ENCODE measurements around the gene PAK4.
"Not testable (repeated sequence)": the region's sequence is repeated elsewhere in the genome, so short reads cannot be mapped to it uniquely, and the experiment has no call there.

The PAK4 gene

GRCh38 chr19:39125554-39126311 is at the start of gene PAK4:
PAK4 (plus strand) TSS chr19:39125786; CDS start chr19:39169554, 43,768 bp downstream.
- peak; percentile 98 to 99 for DNase-seq
- no peak for TF ChIP-seq GATA1 (IDR thresholded peaks at IDR 0.05; ENCODE audit: low read depth, low read length)
- peak; percentile 55 for TF ChIP-seq POLR2A (IDR thresholded peaks at IDR 0.05; ENCODE audit: low read length)

DNA sequence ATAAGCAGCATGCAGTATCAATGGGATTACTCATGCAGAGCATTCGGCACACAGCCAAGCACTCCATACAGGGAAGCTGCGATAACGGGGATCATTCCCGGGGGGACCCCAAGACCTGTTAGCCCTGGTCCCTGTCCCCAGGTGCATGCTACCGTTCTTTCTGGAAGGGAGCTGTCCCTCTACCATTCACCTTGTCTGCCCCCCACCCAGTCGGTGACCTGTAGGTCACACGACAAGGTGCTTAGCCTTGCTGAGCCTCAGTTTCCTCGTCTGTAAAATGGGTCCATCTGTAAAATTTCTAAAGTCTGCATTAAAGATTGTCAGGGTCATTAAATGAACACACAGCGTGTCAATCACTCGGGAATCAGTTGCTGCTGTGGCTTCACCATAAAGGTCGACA is 48.3 kb upstream of the PAK4 start:
- TF ChIP-seq GATA1 (IDR thresholded peaks at IDR 0.05; ENCODE audit: low read depth, low read length): no peak
- no peak for TF ChIP-seq POLR2A (IDR thresholded peaks at IDR 0.05; ENCODE audit: low read length)
- no peak for DNase-seq

- TF ChIP-seq GATA1 (IDR thresholded peaks at IDR 0.05; ENCODE audit: low read depth, low read length): no peak
- TF ChIP-seq POLR2A (IDR thresholded peaks at IDR 0.05; ENCODE audit: low read length): no peak
- DNase-seq: no peak
Observed at GRCh38 chr19:39078436-39079200, 47.0 kb upstream of the PAK4 start.

DNA sequence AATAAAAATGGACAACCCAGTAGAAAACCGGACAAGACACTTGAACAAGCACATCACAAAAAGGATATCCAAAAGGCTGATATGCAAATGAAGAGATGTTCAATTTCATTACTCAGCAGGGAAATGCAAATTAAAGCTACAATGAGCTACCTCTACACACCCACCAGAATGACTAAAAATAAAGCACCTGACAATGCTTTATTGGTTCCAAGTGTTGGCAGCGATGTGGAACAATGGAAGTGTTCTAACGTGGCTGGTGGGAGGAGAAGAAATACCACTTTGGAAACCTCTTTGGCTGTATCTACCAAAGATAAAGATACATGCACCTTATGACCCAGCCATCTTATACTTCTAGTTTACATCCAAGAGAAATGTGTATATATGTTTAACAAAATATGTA is 45.2 kb upstream of the PAK4 start:
- no peak for DNase-seq
- no peak for TF ChIP-seq GATA1 (IDR thresholded peaks at IDR 0.05; ENCODE audit: low read depth, low read length)
- no peak for TF ChIP-seq POLR2A (IDR thresholded peaks at IDR 0.05; ENCODE audit: low read length)

- TF ChIP-seq POLR2A (IDR thresholded peaks at IDR 0.05; ENCODE audit: low read length) (no peak), GATA1 (IDR thresholded peaks at IDR 0.05; ENCODE audit: low read depth, low read length) (no peak)
Observed at GRCh38 chr19:39082167-39082566, 43.4 kb upstream of the PAK4 start.

DNA sequence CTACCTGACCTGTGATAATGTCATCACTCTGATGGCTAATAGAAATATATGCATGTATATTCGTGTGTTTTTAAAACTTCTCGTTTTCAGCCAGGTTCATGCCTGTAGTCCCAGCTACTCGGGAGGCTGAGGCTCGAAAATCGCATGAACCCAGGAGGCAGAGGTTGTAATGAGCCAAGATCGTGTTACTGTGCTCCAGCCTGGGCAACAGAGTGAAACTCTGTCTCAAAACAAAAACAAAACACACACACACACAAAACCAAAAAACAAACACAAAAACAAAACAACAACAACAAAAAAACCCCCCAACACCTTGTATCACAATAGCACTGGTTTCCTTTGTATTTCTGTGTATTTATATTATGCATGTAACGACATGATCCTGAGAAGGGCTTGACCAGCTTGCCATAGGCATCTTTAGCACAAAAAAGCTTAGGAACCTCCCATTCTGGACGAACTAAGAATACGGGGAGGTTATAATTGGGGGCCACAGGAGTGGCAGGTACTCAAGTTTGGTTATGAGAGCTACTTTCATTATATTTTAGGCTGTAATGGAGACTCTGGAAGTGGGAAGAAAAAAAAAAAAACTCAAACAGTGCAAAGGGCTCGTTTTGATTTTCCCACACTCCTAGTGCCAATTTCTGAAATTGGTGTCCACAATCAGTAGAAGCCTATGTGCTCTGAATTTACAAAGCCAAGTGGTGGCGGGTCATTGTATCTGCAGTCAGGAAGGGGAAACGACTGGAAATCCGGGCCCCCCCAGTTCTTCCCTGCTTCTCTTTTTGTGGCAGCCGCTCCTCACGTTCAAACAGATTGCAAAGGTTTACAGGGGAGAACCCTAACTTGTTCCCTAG is 42.6 kb upstream of the PAK4 start:
- TF ChIP-seq POLR2A (IDR thresholded peaks at IDR 0.05; ENCODE audit: low read length) (no peak), GATA1 (IDR thresholded peaks at IDR 0.05; ENCODE audit: low read depth, low read length) (no peak)
- no peak for DNase-seq

More at GRCh38 chr19:39082167-39082566, 43.4 kb upstream of the PAK4 start:
- DNase-seq: no peak

- TF ChIP-seq GATA1 (IDR thresholded peaks at IDR 0.05; ENCODE audit: low read depth, low read length): no peak
- DNase-seq: no peak
Observed at GRCh38 chr19:39083599-39083982, 42.0 kb upstream of the PAK4 start.

GRCh38 chr19:39083983-39084731 is 41.4 kb upstream of the PAK4 start, which contains the start of gene ACP7:
ACP7 (plus strand) TSS chr19:39084368; CDS start chr19:39085270, 902 bp downstream.
- DNase-seq: no peak

DNA sequence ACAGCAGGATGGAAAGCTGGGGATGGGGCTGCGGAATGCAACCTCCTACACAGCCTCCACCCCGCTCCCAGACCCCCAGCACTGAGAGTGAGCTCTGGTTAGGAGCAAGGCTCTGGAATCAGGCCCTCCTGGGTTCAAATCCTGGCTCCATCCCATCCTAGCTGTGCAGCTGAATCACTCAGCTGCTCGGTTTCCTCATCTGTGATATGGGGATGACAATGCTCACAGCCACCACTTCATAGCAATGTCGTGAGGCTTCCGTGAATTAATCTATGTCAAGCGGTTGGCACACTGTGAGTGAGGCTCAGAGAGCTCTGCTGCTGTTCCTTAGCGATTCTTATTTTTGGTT is 40.9 kb upstream of the PAK4 start:
- no peak for DNase-seq

More at GRCh38 chr19:39083983-39084731, 41.4 kb upstream of the PAK4 start, which contains the start of gene ACP7:
- TF ChIP-seq GATA1 (IDR thresholded peaks at IDR 0.05; ENCODE audit: low read depth, low read length): no peak
- no peak for TF ChIP-seq POLR2A (IDR thresholded peaks at IDR 0.05; ENCODE audit: low read length)

DNA sequence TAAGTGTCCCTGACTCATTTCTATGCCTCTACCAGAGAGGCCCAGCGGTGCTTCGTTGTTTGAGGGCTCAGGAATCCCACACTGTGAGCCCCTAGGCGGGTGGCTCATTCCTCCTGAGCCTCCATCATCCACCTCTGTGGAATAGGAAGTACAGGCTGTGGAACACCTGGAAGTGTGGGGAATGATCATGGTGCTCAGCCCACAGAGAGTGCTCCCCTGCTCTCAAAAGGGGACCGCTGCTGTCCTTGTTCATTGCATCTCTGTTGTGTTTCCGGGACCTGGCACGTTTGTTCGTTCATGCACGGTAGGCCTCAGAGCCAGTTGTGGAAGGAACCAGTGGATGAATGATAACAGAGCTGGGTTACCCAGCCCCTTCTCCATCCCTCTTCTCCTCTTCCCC is 40.2 kb upstream of the PAK4 start:
- no peak for DNase-seq
- TF ChIP-seq GATA1 (IDR thresholded peaks at IDR 0.05; ENCODE audit: low read depth, low read length): no peak
- no peak for TF ChIP-seq POLR2A (IDR thresholded peaks at IDR 0.05; ENCODE audit: low read length)

More for the DNA sequence above, 40.9 kb upstream of the PAK4 start:
- TF ChIP-seq POLR2A (IDR thresholded peaks at IDR 0.05; ENCODE audit: low read length) (no peak), GATA1 (IDR thresholded peaks at IDR 0.05; ENCODE audit: low read depth, low read length) (no peak)

DNA sequence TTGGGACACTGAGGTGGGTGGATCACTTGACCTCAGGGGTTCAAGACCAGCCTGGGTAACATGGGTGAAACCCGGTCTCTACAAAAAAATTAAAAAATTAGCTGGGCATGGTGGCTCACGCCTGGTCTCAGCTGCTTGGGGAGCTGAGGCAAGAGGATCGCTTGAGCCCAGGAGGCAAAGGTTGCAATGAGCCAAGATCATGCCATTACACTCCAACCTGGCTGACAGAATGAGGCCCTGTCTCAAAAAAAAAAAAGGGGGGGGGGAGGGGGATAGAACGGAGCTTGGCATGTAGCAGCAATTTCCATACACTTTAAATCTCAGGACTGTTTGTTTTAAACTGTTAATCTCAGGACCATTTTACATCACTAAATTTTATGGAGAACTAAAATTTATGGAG is 39.2 kb upstream of the PAK4 start:
- no peak for TF ChIP-seq GATA1 (IDR thresholded peaks at IDR 0.05; ENCODE audit: low read depth, low read length)
- TF ChIP-seq POLR2A (IDR thresholded peaks at IDR 0.05; ENCODE audit: low read length): no peak
- DNase-seq: no peak

DNA sequence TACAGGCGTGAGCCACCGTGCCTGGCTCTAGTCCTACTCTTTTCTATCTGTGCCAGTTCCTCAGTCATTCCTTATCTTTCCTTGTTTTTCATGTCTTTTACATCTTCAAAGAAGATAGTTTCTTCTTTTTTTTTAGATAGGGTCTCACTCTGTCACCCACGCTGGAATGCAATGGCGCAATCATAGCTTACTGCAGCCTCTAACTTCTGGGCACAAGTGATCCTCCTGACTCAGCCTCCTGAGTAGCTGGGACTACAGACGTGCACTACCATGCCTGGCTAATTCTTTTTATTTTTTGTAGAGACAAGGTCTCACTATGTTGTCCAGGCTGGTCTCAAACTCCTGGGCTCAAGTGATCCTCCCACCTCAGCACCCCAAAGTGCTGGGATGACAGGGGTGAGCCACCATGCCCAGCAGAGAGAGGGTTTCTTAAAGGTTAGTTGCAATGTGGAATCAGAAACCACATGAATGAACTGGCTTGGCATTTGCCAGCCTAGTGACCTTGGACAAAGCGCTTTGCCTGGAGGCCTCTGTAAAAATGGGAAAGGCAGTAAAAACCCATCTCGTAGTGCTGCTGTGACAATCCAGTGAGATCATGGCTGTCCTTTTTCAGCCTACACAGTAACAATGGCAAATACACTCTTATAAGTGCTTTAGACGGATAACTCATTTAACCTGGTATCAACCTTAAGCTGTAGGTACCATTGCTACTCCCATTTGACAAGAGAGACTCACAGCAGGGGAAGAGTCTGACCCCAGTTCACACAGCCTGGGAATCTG is 37.5 kb upstream of the PAK4 start:
- no peak for DNase-seq
- TF ChIP-seq GATA1 (IDR thresholded peaks at IDR 0.05; ENCODE audit: low read depth, low read length) (no peak), POLR2A (IDR thresholded peaks at IDR 0.05; ENCODE audit: low read length) (no peak)

- not testable (repeated sequence) for DNase-seq
Observed at GRCh38 chr19:39090016-39090415, 35.6 kb upstream of the PAK4 start.
